Mucosa of descending colon (tissue), 3 donors: ENCODE data around the gene NRGN. TPM values are rescaled to one million over a fixed set of nuclear protein-coding genes. Genes with fewer than 3 reads are reported as not detected.
A peak's percentile ranks its signal among the peaks of the same experiment; 100 is the strongest.

ENCODE experiments used
- ATAC-seq: fragments of 200-7000 bp; cut with Tn5 transposase; one replicate; pipeline ENCODE4 v1.9.1; 2020; ENCODE audit warnings: mild to moderate bottlenecking, moderate library complexity
- DNase-seq, 3 donors: peaks; one replicate each; pipeline ENCODE4 v3.0.0-alpha.2; 2020
- H3K36me3 ChIP-seq: fragments of 200-600 bp; one replicate; pipeline ENCODE4 v1.8.0; 2021; ENCODE audit warnings: low read depth, mild to moderate bottlenecking
- H3K4me1 ChIP-seq: fragments of 200-600 bp; one replicate; pipeline ENCODE4 v1.8.0; 2021; ENCODE audit warnings: low read depth, mild to moderate bottlenecking
- H3K4me3 ChIP-seq: fragments of 200-600 bp; one replicate; pipeline ENCODE4 v1.8.0; 2021; ENCODE audit warnings: mild to moderate bottlenecking
- H3K9me3 ChIP-seq: fragments of 200-600 bp; one replicate; pipeline ENCODE4 v1.8.0; 2021; ENCODE audit warnings: mild to moderate bottlenecking
- CTCF ChIP-seq: fragments of 200-600 bp; IDR thresholded peaks from one replicate; pipeline ENCODE4 v1.8.0; 2022; ENCODE audit warnings: antibody characterized with exemption, mild to moderate bottlenecking
- intact Hi-C, 2 donors: fragments of 100-400 bp; cut with DNase I in 1 of 2; cut with micrococcal nuclease in 1 of 2; formaldehyde crosslinking; loops; one replicate each; pipeline versions ENCODE4 v1.11.0 to v1.11.1; 2022; cut with DNase I, micrococcal nuclease
- total RNA-seq, 3 donors: library from RNA; stranded (reverse); fragmentation: NEBNext Ultra II Directional in 2 of 3; extraction: Animal tissue kit (Norgen Biotek cat#: 25700) in 2 of 3; gene quantifications; one replicate each; pipeline versions ENCODE4 v1.2.1 to v1.2.4, GENCODE V29; 2021 to 2023
- donor health status: DM: no; HTN: no; CAD: no; lungs with moderate emphysema.
- donor health status: DM: no; HTN: no; CAD: no.
- donor health status: DM: no; HTN: yes; CAD: no.

NRGN gene
- total RNA-seq, 3 donors from 2014 or later: 1.7 to 5.3 (median 2.0) TPM

- no peak for TF ChIP-seq CTCF
- no peak for ATAC-seq
- intact Hi-C loops: no loop called here
- Histone ChIP-seq H3K4me1 (peaks cover 11% of the 10 kb centered on the region), H3K9me3 (no peaks in the 10 kb centered on the region), H3K36me3 (no peaks in the 10 kb centered on the region), H3K4me3 (no peak overlapping the region)
- no peak for DNase-seq
Measured at GRCh38 chr11:124728134-124728533, 11.6 kb upstream of the NRGN start.

DNA sequence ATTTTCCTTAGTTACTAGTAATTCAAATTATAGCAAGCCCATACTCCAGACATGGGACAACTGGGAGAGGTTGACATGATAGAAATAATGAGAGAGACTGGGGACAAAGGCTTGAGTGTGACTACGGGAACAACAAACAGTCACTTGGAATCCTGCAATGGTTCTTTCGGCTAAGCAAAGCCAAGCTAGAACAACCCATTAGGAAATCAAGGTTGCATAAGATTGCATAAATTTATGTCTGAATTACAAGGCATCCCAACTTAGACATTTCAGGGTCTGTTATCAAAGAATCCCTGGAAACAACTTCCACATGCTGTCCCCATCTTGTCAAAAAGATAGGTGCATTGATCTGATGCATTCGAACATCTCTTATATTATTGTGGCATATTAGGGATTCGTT is 10.2 kb upstream of the NRGN start:
- Histone ChIP-seq H3K4me1 (peaks cover 8% of the 10 kb centered on the region), H3K9me3 (no peaks in the 10 kb centered on the region), H3K4me3 (no peak overlapping the region), H3K36me3 (no peaks in the 10 kb centered on the region)
- DNase-seq (no peak), ATAC-seq (no peak)
- intact Hi-C loops: no loop called here
- no peak for TF ChIP-seq CTCF

DNA sequence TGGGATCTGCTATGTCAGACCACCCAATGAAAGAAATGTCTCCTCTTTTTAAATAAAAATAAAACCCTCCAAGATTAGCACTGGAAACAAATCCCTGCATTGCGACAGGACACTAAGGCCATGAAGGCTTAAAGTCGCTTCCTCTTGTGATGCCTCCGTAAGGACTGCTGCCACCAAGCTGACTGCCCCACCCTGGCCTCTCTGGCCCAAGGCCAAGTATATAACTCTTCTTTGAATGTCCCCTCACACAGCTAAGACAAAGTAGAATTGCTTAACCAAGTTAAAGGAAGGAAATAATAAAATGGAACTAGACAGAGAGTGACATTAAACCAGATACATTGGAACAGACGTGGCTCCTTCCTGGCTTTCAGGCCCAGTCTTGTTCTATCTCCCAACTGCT is 7.5 kb upstream of the NRGN start:
- TF ChIP-seq CTCF: no peak
- DNase-seq: peak in 1 of 3 donors; percentile 42
- no peaks in the 10 kb centered on the region for H3K9me3 ChIP-seq
- ATAC-seq: peak; percentile 62
- H3K4me3 ChIP-seq: no peak overlapping the region
- no peaks in the 10 kb centered on the region for H3K36me3 ChIP-seq
- H3K4me1 ChIP-seq: no peaks in the 10 kb centered on the region
- intact Hi-C loops: no loop called here

DNA sequence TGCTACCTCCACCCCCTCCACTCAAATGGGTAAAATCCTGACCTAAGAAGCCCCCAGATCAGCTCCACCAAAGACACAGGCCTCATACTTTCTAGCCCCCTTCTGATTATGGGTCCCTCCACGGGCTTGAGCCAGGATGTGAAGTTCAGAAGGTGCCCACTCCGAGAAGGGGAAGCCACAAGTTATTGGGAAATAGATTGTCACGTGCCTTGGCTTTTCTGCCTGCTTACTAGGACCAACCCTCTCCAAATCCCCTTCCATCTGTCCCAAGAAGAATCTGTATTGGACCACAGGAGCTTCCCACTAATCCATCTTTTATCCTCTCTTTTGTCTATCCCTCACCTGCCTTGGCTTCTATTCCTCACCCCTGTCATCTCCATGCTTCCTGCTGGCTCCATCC is 3.0 kb upstream of the NRGN start:
- no peaks in the 10 kb centered on the region for H3K36me3 ChIP-seq
- H3K4me1 ChIP-seq: peaks cover 13% of the 10 kb centered on the region
- no peaks in the 10 kb centered on the region for H3K9me3 ChIP-seq
- ATAC-seq (no peak), DNase-seq (no peak)
- intact Hi-C loops: no loop called here
- TF ChIP-seq CTCF: no peak
- no peak overlapping the region for H3K4me3 ChIP-seq

DNA sequence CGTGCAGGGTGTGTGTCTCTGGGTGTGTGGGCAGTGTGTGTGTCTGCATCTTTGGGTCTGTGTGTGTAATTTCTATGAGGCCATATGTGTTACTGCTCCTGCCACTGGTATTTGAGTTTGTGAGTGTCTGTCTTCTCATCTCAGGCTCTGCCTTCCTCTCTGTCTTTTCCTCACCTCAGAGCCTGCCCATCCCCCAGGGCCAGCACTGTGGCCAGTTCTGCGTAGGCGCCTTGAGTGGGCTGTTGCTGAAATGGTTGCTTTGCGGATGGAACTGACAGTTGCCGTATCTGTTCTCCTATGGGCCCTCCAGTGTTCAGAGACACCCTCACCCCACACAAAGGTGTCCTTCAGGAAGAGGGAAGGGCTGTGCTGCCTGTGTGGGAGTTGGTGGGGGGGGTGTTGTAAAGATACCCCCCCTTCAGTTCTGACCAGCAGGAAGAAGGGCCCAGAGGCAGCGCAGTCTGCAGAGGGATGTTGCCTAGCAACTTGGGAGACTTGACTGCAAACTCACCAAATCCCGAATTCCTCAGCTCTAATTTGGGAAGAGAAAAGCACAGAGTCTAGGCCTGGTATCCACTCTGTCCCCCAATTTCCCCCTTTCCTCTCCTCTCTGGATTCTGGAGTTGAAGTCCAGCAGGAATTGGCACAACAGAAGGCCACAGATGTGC is 2.0 kb upstream of the NRGN start:
- DNase-seq (no peak), ATAC-seq (no peak)
- Histone ChIP-seq H3K4me3 (no peak overlapping the region), H3K4me1 (peaks cover 13% of the 10 kb centered on the region), H3K9me3 (no peaks in the 10 kb centered on the region), H3K36me3 (no peaks in the 10 kb centered on the region)
- TF ChIP-seq CTCF: no peak
- intact Hi-C loops: no loop called here
